ENCODE measurements around the gene MYL12A. TPM values are rescaled to one million over a fixed set of nuclear protein-coding genes. Genes with fewer than 3 reads are reported as not detected.

Gene MYL12A
- total and polyA plus RNA-seq, 2 of the 8 experiments (the other 6 are each of a cell fraction or from before 2014, with no cell fraction given), result 188 to 247 TPM

- Histone ChIP-seq H3K56ac (replicated peaks; ENCODE audit: insufficient read length, low read depth, low read length) (no peak overlapping the region), H3K14ac (ENCODE audit: insufficient read length) (no peak overlapping the region), H3K79me1 (ENCODE audit: low read depth, low read length) (no peaks in the 10 kb centered on the region), H2AK5ac (ENCODE audit: low read depth, low read length) (no peak overlapping the region), H3K9ac (replicated peaks in 1 of 4; ENCODE audit: extremely low read depth in 1 of 4, low read depth in 3 of 4, low read length in 3 of 4) (no peak overlapping the region), H3K27ac (ENCODE audit: low read depth, low read length) (no peak overlapping the region), H4K20me1 (replicated peaks in 1 of 2; ENCODE audit: control insufficient read depth in 1 of 2, insufficient read depth in 2 of 2, low read length in 2 of 2) (no peaks in the 10 kb centered on the region), H3K36me3 (ENCODE audit: control insufficient read depth in 2 of 4, insufficient read depth in 4 of 4, low read length in 3 of 4) (no peaks in the 10 kb centered on the region), H3K23me2 (ENCODE audit: low read depth, low read length) (no peaks in the 10 kb centered on the region), H4K5ac (ENCODE audit: insufficient read length, low read depth, low read length) (no peak overlapping the region), H3K79me2 (ENCODE audit: control insufficient read depth in 1 of 2, insufficient read depth in 2 of 2, low read length in 2 of 2) (no peaks in the 10 kb centered on the region), H3K9me3 (ENCODE audit: insufficient read depth in 2 of 2, low read depth in 1 of 2, low read length in 1 of 2) (no peaks in the 10 kb centered on the region; a peak in 1 of 4 replicates), H2BK5ac (ENCODE audit: low read depth, low read length) (no peak overlapping the region), H3K23ac (ENCODE audit: insufficient read length) (no peak overlapping the region), H3K4ac (replicated peaks; ENCODE audit: insufficient read length, low read depth, low read length) (no peak overlapping the region), H3K18ac (ENCODE audit: extremely low read depth, low read length) (no peak overlapping the region), H2BK120ac (replicated peaks; ENCODE audit: low read depth, low read length) (no peak overlapping the region), H2BK12ac (ENCODE audit: low read depth, low read length) (no peak overlapping the region), H3K4me1 (replicated peaks in 1 of 4; ENCODE audit: control insufficient read depth in 3 of 4, insufficient read depth in 4 of 4, low read length in 3 of 4) (peaks cover 0 to 2% (median 0%) of the 10 kb centered on the region in 4 experiments; a peak in 1 of 7 replicates), H2BK15ac (ENCODE audit: low read length) (no peak overlapping the region), H3K4me2 (ENCODE audit: insufficient read depth in 1 of 2, low read depth in 2 of 2, low read length in 2 of 2) (no peak overlapping the region), H2AFZ (ENCODE audit: low read length) (no peak overlapping the region), H3K27me3 (replicated peaks in 1 of 4; ENCODE audit: control insufficient read depth in 3 of 4, extremely low read depth in 1 of 4, insufficient read depth in 3 of 4, low read length in 3 of 4) (no peaks in the 10 kb centered on the region), H2BK20ac (ENCODE audit: low read length) (no peak overlapping the region), H3K4me3 (ENCODE audit: extremely low read depth in 1 of 4, insufficient read depth in 2 of 4, low read depth in 3 of 4, low read length in 4 of 4) (no peak overlapping the region), H4K91ac (replicated peaks; ENCODE audit: insufficient read length, low read length) (no peak overlapping the region), H4K8ac (ENCODE audit: extremely low read depth, insufficient read depth, low read length) (no peak overlapping the region)
- CTCF ChIA-PET (ENCODE audit: partially characterized antibody), result interaction anchor here (0.6 to 2.0 kb wide), 2 partner anchors 8 to 228 kb away, joined by 5 to 6 read pairs; no protein-coding TSS in a partner anchor
- 84% methylated on average over 6 of the region's 6 CpGs; no CpG with 5 or more reads in 1 of the 2 experiments for WGBS, 2 experiments (ENCODE audit: extremely low coverage in 1 of 2, insufficient coverage in 1 of 2, insufficient read length in 1 of 2, insufficient replicate concordance in 2 of 2, low coverage in 1 of 2, low lambda C conversion rate in 2 of 2, missing lambda C conversion rate in 1 of 2)
- POLR2A ChIA-PET (ENCODE audit: partially characterized antibody), result no interaction called here
- FAIRE-seq (no peak), DNase-seq (ENCODE audit: low read depth in 1 of 2, low spot score in 2 of 2) (no peak)
- TF ChIP-seq TCF12 (IDR thresholded peaks at IDR 0.05; ENCODE audit: low read depth, low read length) (no peak), ASH2L (IDR thresholded peaks at IDR 0.05; ENCODE audit: low read length) (no peak), GABPA (IDR thresholded peaks at IDR 0.05; ENCODE audit: borderline replicate concordance, insufficient read depth, low read length) (no peak), NRF1 (IDR thresholded peaks at IDR 0.05; ENCODE audit: low read depth, low read length) (no peak)
- TF ChIP-seq, protein P1, sequence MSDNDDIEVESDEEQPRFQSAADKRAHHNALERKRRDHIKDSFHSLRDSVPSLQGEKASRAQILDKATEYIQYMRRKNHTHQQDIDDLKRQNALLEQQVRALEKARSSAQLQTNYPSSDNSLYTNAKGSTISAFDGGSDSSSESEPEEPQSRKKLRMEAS (IDR thresholded peaks at IDR 0.05), result no peak
These were observed 34.1 kb upstream of the MYL12A start for GRCh38 chr18:3213300-3214059.
